Esophagus muscularis mucosa (tissue), 4 donors: ENCODE results near the gene RPS6KA2. TPM values are rescaled to one million over a fixed set of nuclear protein-coding genes. Genes with fewer than 3 reads are reported as not detected.

Experiments
- DNase-seq: peaks from one replicate; pipeline ENCODE4 v3.0.0-alpha.2; 2017; ENCODE audit errors: extremely low spot score
- H3K27ac ChIP-seq, 4 donors: fragments of 200-600 bp; sonication (generic); replicated peaks in 1 of 4; 1 replicate in 3 of 4; 2 replicates in 1 of 4; pipeline ENCODE4 v1.5.1; 2016 to 2019; ENCODE audit warnings: mild to moderate bottlenecking in 1 of 4
- H3K27me3 ChIP-seq, 4 donors: fragments of 200-600 bp; sonication (generic); one replicate each; pipeline versions ENCODE4 v1.5.1 to v1.6.0; 2016 to 2019
- H3K36me3 ChIP-seq, 4 donors: fragments of 200-600 bp; sonication (generic); one replicate each; pipeline ENCODE4 v1.5.1; 2016 to 2019
- H3K4me1 ChIP-seq, 4 donors: fragments of 200-600 bp; sonication (generic); one replicate each; pipeline ENCODE4 v1.5.1; 2016 to 2019
- H3K4me3 ChIP-seq, 4 donors: fragments of 200-600 bp; sonication (generic); 1 replicate in 2 of 4; 2 replicates in 2 of 4; pipeline ENCODE4 v1.5.1; 2016 to 2019; ENCODE audit warnings: mild to moderate bottlenecking in 4 of 4, moderate library complexity in 1 of 4
- H3K9me3 ChIP-seq, 4 donors: fragments of 200-600 bp; sonication (generic); 1 replicate in 3 of 4; 2 replicates in 1 of 4; pipeline ENCODE4 v1.5.1; 2016 to 2019
- EP300 ChIP-seq: sonication (generic); formaldehyde crosslinking; IDR thresholded peaks from one replicate; pipeline ENCODE4 v1.6.1; 2017; ENCODE audit warnings: antibody characterized with exemption
- POLR2A ChIP-seq: fragments of 450-650 bp; IDR thresholded peaks from one replicate; pipeline ENCODE4 v1.6.1; 2017; ENCODE audit warnings: antibody characterized with exemption, moderate library complexity, mild to moderate bottlenecking, low read depth
- POLR2AphosphoS5 ChIP-seq, 2 donors: sonication (generic); formaldehyde crosslinking; IDR thresholded peaks; one replicate each; pipeline ENCODE4 v1.6.1; 2017; ENCODE audit warnings: antibody characterized with exemption in 2 of 2
- WGBS: methylation state at CpG from one replicate; pipeline ENCODE4 v1.1.5; 2018; 5-methylcytosine and 5-hydroxymethylcytosine counted together
- intact Hi-C: fragments of 100-400 bp; cut with DNase I; formaldehyde crosslinking; loops from one replicate; pipeline ENCODE4 v1.15.1; 2023
- total RNA-seq, 4 donors: library from RNA; depleted of rRNA; stranded (reverse); fragments of >200 nt; gene quantifications; one replicate each; pipeline versions ENCODE4 v1.1.0 to v1.2.1, GENCODE V29; 2016
- TF ChIP-seq, protein P1 (sequence below), 3 experiments: fragments of 200-600 bp in 2 of 3; fragments of 450-650 bp in 1 of 3; sonication (generic) in 2 of 3; IDR thresholded peaks; one replicate each; pipeline ENCODE4 v1.5.1; 2017 to 2019; ENCODE audit warnings: antibody characterized with exemption in 3 of 3, mild to moderate bottlenecking in 2 of 3, moderate library complexity in 1 of 3

The RPS6KA2 gene
- total RNA-seq, 4 donors from 2014 or later, result 83.9 to 126 (median 112) TPM

DNA sequence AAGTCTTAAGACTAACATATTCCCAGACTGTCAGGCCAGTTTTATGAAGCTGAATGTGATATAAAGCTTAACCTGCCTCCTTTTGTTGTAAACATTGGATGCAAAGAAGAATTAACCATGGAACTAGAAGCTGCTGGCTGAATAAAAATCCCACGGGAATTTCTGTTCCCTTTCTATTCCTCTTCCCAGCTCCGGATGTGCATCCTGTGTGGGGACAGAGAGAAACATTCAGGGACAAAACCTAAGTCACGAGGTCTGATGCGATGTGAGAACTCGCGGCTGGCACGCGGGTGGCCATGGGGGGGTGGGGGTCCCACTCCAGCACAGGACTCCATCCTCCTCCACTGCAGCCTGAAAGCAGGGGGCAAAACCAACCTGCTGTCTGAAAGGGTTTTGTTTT, 72.7 kb downstream of the RPS6KA2 start:
- H3K27me3 ChIP-seq, result no peaks in the 10 kb centered on the region
- 60% methylated on average over 8 of the region's 8 CpGs for WGBS
- DNase-seq, result no peak
- intact Hi-C loops, result no loop called here
- H3K9me3 ChIP-seq, result peaks cover 0 to 4% (median 0%) of the 10 kb centered on the region in 4 donors
- H3K4me3 ChIP-seq, result no peak overlapping the region
- H3K4me1 ChIP-seq, result peaks cover 46 to 48% (median 47%) of the 10 kb centered on the region in 4 donors
- TF ChIP-seq, protein P1, sequence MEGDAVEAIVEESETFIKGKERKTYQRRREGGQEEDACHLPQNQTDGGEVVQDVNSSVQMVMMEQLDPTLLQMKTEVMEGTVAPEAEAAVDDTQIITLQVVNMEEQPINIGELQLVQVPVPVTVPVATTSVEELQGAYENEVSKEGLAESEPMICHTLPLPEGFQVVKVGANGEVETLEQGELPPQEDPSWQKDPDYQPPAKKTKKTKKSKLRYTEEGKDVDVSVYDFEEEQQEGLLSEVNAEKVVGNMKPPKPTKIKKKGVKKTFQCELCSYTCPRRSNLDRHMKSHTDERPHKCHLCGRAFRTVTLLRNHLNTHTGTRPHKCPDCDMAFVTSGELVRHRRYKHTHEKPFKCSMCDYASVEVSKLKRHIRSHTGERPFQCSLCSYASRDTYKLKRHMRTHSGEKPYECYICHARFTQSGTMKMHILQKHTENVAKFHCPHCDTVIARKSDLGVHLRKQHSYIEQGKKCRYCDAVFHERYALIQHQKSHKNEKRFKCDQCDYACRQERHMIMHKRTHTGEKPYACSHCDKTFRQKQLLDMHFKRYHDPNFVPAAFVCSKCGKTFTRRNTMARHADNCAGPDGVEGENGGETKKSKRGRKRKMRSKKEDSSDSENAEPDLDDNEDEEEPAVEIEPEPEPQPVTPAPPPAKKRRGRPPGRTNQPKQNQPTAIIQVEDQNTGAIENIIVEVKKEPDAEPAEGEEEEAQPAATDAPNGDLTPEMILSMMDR (IDR thresholded peaks at IDR 0.05), result no peak
- TF ChIP-seq POLR2AphosphoS5 (IDR thresholded peaks at IDR 0.05), result peak in 1 of 2 donors; percentile 16
- peak overlapping the region; percentile 52 to 80 (median 65) for H3K27ac ChIP-seq
- H3K36me3 ChIP-seq, result peaks cover 0 to 3% (median 0%) of the 10 kb centered on the region in 4 donors

DNA sequence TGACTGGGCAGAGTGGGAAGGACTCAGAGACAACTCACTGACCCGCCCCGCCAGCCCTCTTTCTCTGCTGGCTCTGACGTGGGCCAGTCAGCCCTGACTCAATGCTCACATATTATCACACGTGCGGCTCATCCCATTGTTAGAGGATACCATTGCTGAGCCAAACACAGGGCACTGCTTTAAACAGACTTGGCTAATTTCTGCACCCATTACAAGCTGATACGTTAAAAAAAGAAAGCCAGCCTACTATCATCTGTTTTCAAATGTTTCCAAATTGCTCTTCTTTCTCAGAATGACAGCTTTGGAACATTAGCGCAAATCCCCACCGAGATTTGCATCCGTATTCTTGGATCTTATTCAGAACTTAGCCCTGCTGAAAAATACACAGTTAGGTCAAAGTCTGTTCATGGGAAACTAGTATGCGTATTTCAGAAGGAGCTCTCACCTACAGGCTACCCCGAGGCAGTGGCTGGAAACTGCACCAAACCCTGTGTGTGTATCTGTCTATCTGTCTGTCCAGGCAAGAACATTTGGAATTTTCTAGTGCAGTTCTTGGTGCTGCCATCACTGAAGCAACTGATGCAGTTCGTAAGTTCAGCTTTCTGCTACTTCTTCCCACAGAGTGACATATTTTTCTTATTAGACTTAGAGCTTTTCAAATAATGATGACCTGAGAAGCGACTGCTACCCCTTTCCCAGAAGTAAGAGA, 73.3 kb downstream of the RPS6KA2 start:
- Histone ChIP-seq H3K27me3 (no peaks in the 10 kb centered on the region), H3K4me1 (peaks cover 46 to 48% (median 47%) of the 10 kb centered on the region in 4 donors), H3K9me3 (no peaks in the 10 kb centered on the region), H3K36me3 (peaks cover 0 to 4% (median 0%) of the 10 kb centered on the region in 4 donors), H3K4me3 (no peak overlapping the region), H3K27ac (peak overlapping the region; percentile 52 to 80 (median 65))
- 41% methylated on average over 13 of the region's 13 CpGs for WGBS
- TF ChIP-seq, protein P1 (IDR thresholded peaks at IDR 0.05), result no peak
- TF ChIP-seq POLR2AphosphoS5 (IDR thresholded peaks at IDR 0.05) (peak; percentile 25 to 55), EP300 (no peak)
- DNase-seq, result no peak
- intact Hi-C loops, result no loop called here

GRCh38 chr6:166552600-166552999, 74.5 kb downstream of the RPS6KA2 start:
- Histone ChIP-seq H3K4me3 (no peak overlapping the region), H3K27me3 (no peaks in the 10 kb centered on the region), H3K27ac (peak overlapping the region in 2 of 4 donors; percentile 54 to 80), H3K36me3 (peaks cover 0 to 4% (median 0%) of the 10 kb centered on the region in 4 donors), H3K4me1 (peaks cover 40 to 47% (median 46%) of the 10 kb centered on the region in 4 donors), H3K9me3 (no peaks in the 10 kb centered on the region)
- TF ChIP-seq POLR2AphosphoS5 (IDR thresholded peaks at IDR 0.05), result no peak
- TF ChIP-seq POLR2A, result no peak
- TF ChIP-seq, protein P1 (IDR thresholded peaks at IDR 0.05), result no peak
- no peak for TF ChIP-seq EP300
- no peak for DNase-seq
- intact Hi-C loops, result no loop called here
- 88% methylated on average over 7 of the region's 7 CpGs for WGBS

DNA sequence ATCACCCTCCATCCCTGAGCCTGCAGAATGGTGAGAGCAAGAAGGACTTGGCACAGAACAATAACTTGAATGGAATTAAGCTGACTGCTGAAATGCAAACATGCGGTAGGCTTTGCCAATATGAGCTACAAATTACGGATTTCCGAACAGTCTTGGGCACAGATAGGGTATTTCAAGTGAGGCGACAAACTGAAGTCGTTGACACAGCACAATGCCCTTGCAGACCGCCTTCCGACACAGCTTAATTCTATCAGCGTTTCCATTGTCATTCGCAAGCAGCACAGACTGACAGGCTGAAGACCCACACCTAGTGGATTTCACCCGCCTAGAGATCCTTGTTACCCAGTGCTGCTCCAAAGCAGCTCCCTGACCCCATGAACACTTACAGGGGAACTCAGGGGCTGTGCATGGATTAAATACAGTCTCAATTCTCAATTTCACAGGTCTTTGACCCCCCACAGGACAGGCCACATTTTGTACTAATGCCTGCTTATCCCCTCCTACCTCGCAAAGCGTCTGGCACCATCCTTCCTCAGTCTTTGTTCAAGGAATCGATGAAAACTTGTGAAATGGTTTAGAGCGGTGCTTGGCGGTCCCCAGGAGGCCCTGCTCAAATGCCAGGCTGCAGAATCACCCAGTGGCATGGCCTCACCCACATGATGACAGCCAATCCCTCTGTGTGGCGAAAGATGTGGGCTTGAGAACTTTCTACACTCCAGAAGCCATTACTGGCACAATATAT, 75.1 kb downstream of the RPS6KA2 start:
- intact Hi-C loops, result no loop called here
- Histone ChIP-seq H3K4me3 (no peak overlapping the region), H3K4me1 (peaks cover 39 to 41% (median 40%) of the 10 kb centered on the region in 4 donors), H3K27me3 (no peaks in the 10 kb centered on the region), H3K9me3 (no peaks in the 10 kb centered on the region), H3K27ac (no peak overlapping the region), H3K36me3 (peaks cover 0 to 4% (median 0%) of the 10 kb centered on the region in 4 donors)
- no peak for DNase-seq
- TF ChIP-seq POLR2AphosphoS5 (IDR thresholded peaks at IDR 0.05) (no peak), EP300 (no peak), POLR2A (no peak)
- 92% methylated on average over 16 of the region's 16 CpGs for WGBS

DNA sequence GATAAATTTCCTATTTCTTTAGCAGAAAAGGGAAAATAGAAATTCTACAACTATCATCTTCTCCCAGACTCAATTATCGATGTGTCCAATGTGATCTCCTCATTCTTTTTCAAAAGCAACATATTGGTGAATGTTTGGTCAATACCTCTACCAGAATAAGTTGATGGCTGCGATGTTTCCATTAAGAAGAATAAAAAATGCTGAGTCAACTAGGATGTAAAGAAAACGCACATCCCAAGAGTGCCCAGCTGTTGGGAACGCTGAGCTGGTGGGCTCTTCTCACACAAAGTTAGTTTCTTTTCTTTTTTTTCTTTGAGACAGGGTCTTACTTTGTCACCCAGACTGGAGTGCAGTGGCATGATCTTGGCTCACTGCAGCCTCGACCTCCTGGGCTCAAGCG, 80.4 kb downstream of the RPS6KA2 start:
- intact Hi-C loops, result no loop called here
- H3K4me1 ChIP-seq, result peaks cover 4 to 13% (median 9%) of the 10 kb centered on the region in 4 donors
- WGBS, result 92% methylated on average over 6 of the region's 6 CpGs
- no peak overlapping the region for H3K27ac ChIP-seq
- H3K9me3 ChIP-seq, result no peaks in the 10 kb centered on the region
- TF ChIP-seq POLR2A, result no peak
- no peak for TF ChIP-seq POLR2AphosphoS5 (IDR thresholded peaks at IDR 0.05)
- TF ChIP-seq EP300, result no peak
- TF ChIP-seq, protein P1 (IDR thresholded peaks at IDR 0.05), result no peak
- H3K27me3 ChIP-seq, result no peaks in the 10 kb centered on the region
- no peak for DNase-seq
- H3K4me3 ChIP-seq, result no peak overlapping the region
- H3K36me3 ChIP-seq, result peaks cover 0 to 4% (median 0%) of the 10 kb centered on the region in 4 donors
